H1 (cell line): ENCODE data around the gene PDK3. TPM values are rescaled to one million over a fixed set of nuclear protein-coding genes. Genes with fewer than 3 reads are reported as not detected.

Source experiments
- GTF2F1 ChIP-seq: IDR thresholded peaks from 2 replicates; pipeline ENCODE4 v1.6.1; 2012; ENCODE audit warnings: low read depth, low read length, improper control_type of control experiment, borderline replicate concordance
- JUN ChIP-seq: IDR thresholded peaks from 2 replicates; pipeline ENCODE4 v1.6.1; 2011; ENCODE audit warnings: low read depth, mild to moderate bottlenecking, improper control_type of control experiment, low read length
- NANOG ChIP-seq: IDR thresholded peaks from 2 replicates; pipeline ENCODE4 v1.6.1; 2011; ENCODE audit warnings: low read length, low read depth, mild to moderate bottlenecking, inconsistent platforms; ENCODE audit not compliant: insufficient read depth, poor library complexity, severe bottlenecking
- polyA plus RNA-seq, 7 experiments: library from polyadenylated mRNA; depleted of rRNA in 3 of 7; stranded (reverse) in 5 of 7; unstranded in 2 of 7; fragments of >200 nt in 5 of 7; fragments of 200-250 nt in 2 of 7; gene quantifications; 1 replicate in 5 of 7; 2 replicates in 1 of 7; 4 replicates in 1 of 7; pipeline versions ENCODE4 v1.2.1 to v1.2.3, GENCODE V29; 2011 to 2013; ENCODE audit warnings: missing spikeins in 2 of 7, mixed read lengths in 2 of 7
- total RNA-seq: library from RNA; stranded (reverse); fragmentation: NEBNext Ultra II Directional; extraction: Animal tissue kit (Norgen Biotek cat#: 25700); gene quantifications from 2 replicates; pipeline ENCODE4 v1.2.1, GENCODE V29; 2021

Gene PDK3
- total and polyA plus RNA-seq, 2 of the 8 experiments (the other 6 are each of a cell fraction or from before 2014, with no cell fraction given): 22.5 to 25.5 TPM

DNA sequence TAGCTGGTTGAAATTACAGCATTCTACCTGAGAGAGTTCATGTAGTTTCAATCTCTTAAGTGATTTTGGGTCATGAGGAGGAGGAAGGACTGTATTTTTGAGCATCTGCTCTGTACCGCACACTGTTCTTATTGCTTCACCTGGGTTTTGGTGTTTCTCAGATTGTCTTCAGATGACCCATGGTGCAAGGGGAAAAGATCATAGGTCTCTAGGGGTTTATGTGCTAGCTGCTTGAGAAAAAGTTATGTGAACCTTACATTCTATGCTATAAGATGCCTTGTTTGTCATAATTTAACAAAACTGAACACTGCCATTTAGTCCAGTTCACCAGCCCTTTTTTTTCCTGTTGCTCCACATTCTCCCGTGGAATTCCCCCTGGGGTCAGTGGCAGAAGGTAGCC lies 60.4 kb downstream of the PDK3 start (continued):
- TF ChIP-seq GTF2F1: no peak
- TF ChIP-seq JUN: no peak
- TF ChIP-seq NANOG: no peak
